ENCODE measurements around the gene NES. TPM values are rescaled to one million over a fixed set of nuclear protein-coding genes. Genes with fewer than 3 reads are reported as not detected.

The NES gene
- polyA plus RNA-seq, 1 of the 3 experiments (the other 2 are of a cell fraction): 15.8 TPM

GRCh38 chr1:156656806-156657740, 20.1 kb downstream of the NES start (continued):
- TF ChIP-seq, protein P1, sequence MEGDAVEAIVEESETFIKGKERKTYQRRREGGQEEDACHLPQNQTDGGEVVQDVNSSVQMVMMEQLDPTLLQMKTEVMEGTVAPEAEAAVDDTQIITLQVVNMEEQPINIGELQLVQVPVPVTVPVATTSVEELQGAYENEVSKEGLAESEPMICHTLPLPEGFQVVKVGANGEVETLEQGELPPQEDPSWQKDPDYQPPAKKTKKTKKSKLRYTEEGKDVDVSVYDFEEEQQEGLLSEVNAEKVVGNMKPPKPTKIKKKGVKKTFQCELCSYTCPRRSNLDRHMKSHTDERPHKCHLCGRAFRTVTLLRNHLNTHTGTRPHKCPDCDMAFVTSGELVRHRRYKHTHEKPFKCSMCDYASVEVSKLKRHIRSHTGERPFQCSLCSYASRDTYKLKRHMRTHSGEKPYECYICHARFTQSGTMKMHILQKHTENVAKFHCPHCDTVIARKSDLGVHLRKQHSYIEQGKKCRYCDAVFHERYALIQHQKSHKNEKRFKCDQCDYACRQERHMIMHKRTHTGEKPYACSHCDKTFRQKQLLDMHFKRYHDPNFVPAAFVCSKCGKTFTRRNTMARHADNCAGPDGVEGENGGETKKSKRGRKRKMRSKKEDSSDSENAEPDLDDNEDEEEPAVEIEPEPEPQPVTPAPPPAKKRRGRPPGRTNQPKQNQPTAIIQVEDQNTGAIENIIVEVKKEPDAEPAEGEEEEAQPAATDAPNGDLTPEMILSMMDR (IDR thresholded peaks at IDR 0.05): peak; percentile 95

- peaks cover 8% of the 10 kb centered on the region for H4K20me1 ChIP-seq (ENCODE audit: insufficient read depth)
- DNase-seq: no peak
- H3K36me3 ChIP-seq (replicated peaks in 1 of 2; ENCODE audit: control insufficient read depth in 1 of 2, insufficient read depth in 2 of 2, low read length in 1 of 2): no peaks in the 10 kb centered on the region
- H3K79me2 ChIP-seq (ENCODE audit: insufficient read depth): no peaks in the 10 kb centered on the region
- TF ChIP-seq TAF1 (IDR thresholded peaks at IDR 0.05; ENCODE audit: borderline replicate concordance, low read depth, low read length): no peak
- no peaks in the 10 kb centered on the region for H3K27me3 ChIP-seq (ENCODE audit: insufficient read depth)
- H3K4me3 ChIP-seq (ENCODE audit: low read depth in 2 of 2, low read length in 1 of 2): no peak overlapping the region
- no peak overlapping the region for H2AFZ ChIP-seq (ENCODE audit: low read depth)
- H3K9me2 ChIP-seq: no peaks in the 10 kb centered on the region
- no peaks in the 10 kb centered on the region for H3K9me3 ChIP-seq
- H3F3A ChIP-seq (replicated peaks; ENCODE audit: insufficient read depth): peaks cover 15% of the 10 kb centered on the region
- H3K4me2 ChIP-seq: no peak overlapping the region
- CTCF ChIA-PET: interaction anchor here (0.5 to 13.1 kb wide), 8 partner anchors 13 to 202 kb away, joined by 3 to 682 read pairs (median 52); partner anchors contain the start of genes BCAN, HAPLN2, ISG20L2 and METTL25B
- H3K9ac ChIP-seq: no peak overlapping the region
- POLR2A ChIA-PET: interaction anchor here (0.6 to 1.9 kb wide), 3 partner anchors 28 to 42 kb away, joined by 3 to 7 read pairs (median 3); partner anchors contain the start of gene HAPLN2
- H3K27ac ChIP-seq (ENCODE audit: low read depth in 2 of 2, low read length in 1 of 2): no peak overlapping the region
- WGBS (ENCODE audit: low lambda C conversion rate): 90% methylated on average over 9 of the region's 9 CpGs
- H3K4me1 ChIP-seq (ENCODE audit: control insufficient read depth in 1 of 2, insufficient read depth in 2 of 2, low read depth in 1 of 2, low read length in 1 of 2): peaks cover 14 to 32% of the 10 kb centered on the region in 2 experiments; a peak in 3 of 4 replicates
Observed at GRCh38 chr1:156655904-156656516, 21.2 kb downstream of the NES start.

- 94% methylated on average over 2 of the region's 2 CpGs for WGBS (ENCODE audit: low lambda C conversion rate)
- no peak overlapping the region for H2AFZ ChIP-seq (ENCODE audit: low read depth)
- no peaks in the 10 kb centered on the region for H3K27me3 ChIP-seq (ENCODE audit: insufficient read depth)
- CTCF ChIA-PET: interaction anchor here (0.5 to 13.1 kb wide), 6 partner anchors 13 to 71 kb away, joined by 3 to 682 read pairs (median 153); partner anchors contain the start of genes BCAN, HAPLN2, ISG20L2 and METTL25B
- no peaks in the 10 kb centered on the region for H3K36me3 ChIP-seq (replicated peaks in 1 of 2; ENCODE audit: control insufficient read depth in 1 of 2, insufficient read depth in 2 of 2, low read length in 1 of 2)
- no peaks in the 10 kb centered on the region for H3K9me3 ChIP-seq
- H3K4me2 ChIP-seq: no peak overlapping the region
- H3K4me1 ChIP-seq (ENCODE audit: control insufficient read depth in 1 of 2, insufficient read depth in 2 of 2, low read depth in 1 of 2, low read length in 1 of 2): peaks cover 8 to 25% of the 10 kb centered on the region in 2 experiments; a peak in 2 of 4 replicates
- TF ChIP-seq GATA2 (CRISPR knock-in tag; IDR thresholded peaks at IDR 0.05): peak; percentile 30; the same call in 1 of the 2 replicates
- TF ChIP-seq RCOR1 (IDR thresholded peaks at IDR 0.05; ENCODE audit: low read length): peak; percentile 33; the same call in 1 of the 2 replicates
- no peak for TF ChIP-seq CHD2 (IDR thresholded peaks at IDR 0.05; ENCODE audit: low read length, partially characterized antibody)
- no peak for TF ChIP-seq ELF1 (IDR thresholded peaks at IDR 0.05)
- no peak for TF ChIP-seq JUND (IDR thresholded peaks at IDR 0.05)
- no peaks in the 10 kb centered on the region for H3K79me2 ChIP-seq (ENCODE audit: insufficient read depth)
- POLR2A ChIA-PET: interaction anchor here (1.9 kb wide), 1 partner anchor 28 kb away, joined by 7 read pairs; no protein-coding TSS in a partner anchor
- no peak for DNase-seq
- no peak overlapping the region for H3K4me3 ChIP-seq (ENCODE audit: low read depth in 2 of 2, low read length in 1 of 2)
- peaks cover 8% of the 10 kb centered on the region for H4K20me1 ChIP-seq (ENCODE audit: insufficient read depth)
- H3K9ac ChIP-seq: no peak overlapping the region
- H3K27ac ChIP-seq (ENCODE audit: low read depth in 2 of 2, low read length in 1 of 2): no peak overlapping the region
- peaks cover 8% of the 10 kb centered on the region for H3F3A ChIP-seq (replicated peaks; ENCODE audit: insufficient read depth)
- H3K9me2 ChIP-seq: no peaks in the 10 kb centered on the region
Observed at GRCh38 chr1:156655151-156655903, 21.9 kb downstream of the NES start.

All from SK-N-SH (cell line).